Activated gamma-delta T cell (primary cell): ENCODE data around the gene XRCC1.
A peak's percentile ranks its signal among the peaks of the same experiment; 100 is the strongest.
"Not testable (repeated sequence)": the region's sequence is repeated elsewhere in the genome, so short reads cannot be mapped to it uniquely, and the experiment has no call there.

Source experiments
- DNase-seq: peaks from one replicate; lab custom pipeline; 2025; lab: John Stamatoyannopoulos, UW

The XRCC1 gene

DNA sequence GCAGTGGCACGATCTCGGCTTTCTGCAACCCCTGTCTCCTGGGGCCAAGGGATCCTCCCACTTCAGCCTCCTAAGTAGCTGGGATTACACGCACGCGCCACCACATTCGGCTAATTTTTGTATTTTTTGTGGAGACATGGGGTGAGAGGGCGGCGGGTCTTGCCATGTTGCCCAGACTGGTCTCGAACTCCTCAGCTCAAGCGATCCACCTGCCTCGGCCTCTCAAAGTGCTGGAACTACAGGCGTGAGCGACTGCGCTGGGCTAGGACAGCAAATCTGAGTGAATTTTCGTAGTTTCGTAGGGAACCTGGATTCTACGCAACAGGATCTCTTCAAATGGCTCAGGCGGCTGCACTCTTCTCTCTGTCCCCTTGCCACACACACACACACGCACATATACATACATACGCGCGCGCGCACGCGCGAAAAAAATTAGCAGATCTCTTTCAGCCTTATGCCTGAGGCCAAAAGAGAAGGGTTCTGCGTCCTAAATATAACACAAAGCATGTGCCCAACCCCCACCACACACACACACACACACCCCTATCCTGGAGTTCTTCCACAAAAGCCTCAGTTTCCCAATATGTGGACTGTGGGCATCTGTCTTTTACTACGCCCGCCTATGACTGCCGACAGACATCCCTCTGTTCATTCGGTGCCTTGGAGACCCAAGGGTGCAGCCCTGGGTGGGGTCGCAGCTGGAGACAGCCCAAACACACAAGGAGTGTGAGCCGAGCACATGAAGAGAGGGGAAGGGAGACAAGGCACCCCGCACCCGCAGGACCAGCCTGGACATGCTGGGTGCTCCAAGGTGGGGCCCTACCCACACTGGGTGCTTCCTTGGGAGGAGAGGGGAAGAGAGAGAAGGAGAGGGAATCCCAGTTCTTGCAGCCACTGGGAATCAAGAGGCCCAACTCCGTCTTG is 890 bp upstream of the XRCC1 start:
- no peak for DNase-seq

GRCh38 chr19:43574424-43575155 is 737 bp downstream of the XRCC1 start:
- no peak for DNase-seq

DNA sequence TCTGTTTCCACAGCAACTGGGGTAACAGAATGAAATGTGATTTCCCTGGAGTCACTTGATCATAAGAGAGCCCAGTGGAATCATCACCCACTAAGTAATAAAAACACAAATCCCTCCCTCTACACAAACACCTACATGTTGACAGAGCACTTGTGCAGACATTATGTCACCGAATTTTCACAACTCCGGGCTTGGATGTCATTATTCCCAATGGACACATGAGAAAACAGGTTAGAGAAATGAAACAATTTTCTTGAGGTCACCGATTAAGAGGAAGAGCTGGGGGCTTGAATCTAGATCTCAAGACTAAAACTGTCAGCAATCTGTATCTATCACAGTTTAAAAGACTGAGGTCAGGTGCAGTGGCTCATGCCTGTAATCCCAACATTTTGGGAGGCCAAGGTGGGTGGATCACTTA is 3.1 kb downstream of the XRCC1 start:
- DNase-seq = no peak

DNA sequence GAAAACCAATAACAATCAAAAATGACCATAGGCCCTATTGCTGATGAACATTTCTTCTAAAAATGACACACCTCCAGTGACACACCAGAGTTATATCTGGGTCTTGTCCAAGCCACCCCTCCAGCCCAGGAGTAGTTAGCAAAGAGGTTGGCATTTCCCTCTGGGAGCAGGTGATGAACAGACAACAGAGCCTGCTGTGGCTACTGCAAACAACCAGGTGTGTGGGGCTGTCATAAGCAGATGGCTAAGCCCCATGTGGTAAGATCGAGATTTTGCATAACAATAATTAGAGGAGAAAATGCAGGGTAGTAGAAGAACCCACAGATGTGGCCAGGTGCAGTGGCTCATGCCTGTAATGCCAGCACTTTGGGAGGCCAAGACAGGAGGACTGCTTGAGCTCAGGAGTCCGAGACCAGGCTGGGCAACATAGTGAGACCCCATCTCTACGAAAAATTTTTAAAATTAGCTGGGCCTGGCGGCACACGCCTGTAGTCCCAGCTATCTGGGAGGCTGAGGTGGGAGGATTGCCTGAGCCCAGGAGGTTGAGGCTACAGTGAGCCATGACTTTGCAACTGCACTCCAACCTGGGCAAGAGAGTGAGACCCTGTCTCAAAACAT is 5.0 kb downstream of the XRCC1 start:
- DNase-seq = no peak

DNA sequence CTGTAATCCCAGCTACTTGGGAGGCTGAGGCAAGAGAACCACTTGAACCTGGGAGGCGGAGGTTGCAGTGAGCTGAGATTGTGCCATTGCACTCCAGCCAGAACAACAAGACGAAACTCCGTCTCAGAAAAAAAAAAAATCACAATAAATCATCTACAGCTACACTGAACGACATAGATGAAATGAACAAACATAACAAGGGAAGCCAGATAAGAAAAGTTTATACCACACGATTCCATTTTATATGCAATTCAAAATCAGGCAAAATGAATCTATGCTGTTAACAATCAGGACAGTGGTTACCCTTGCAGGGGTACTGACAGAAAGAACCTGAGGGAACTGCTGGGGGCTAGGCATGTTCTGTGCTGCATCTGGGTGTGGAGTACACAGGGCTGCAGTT is 5.7 kb downstream of the XRCC1 start:
- DNase-seq = no peak

DNA sequence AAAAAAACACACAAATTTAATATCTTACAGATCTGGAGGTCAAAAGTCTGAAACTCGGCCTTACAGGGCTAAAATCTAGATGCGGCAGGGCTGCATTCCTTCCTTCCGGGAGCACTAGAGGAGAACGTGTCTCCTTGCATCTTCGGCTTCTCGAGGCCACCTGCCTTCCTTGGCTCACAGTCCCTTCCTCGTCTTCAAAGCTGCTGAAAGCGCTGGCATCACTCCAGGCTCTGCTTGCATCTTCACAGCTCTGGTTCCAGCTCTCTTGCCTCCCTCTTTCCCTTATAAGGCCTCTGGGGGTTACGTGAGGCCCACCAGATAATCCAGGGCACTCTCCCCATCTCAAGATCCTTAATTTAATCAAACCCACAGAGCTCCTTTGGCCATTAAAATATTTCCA is 10.5 kb downstream of the XRCC1 start:
- no peak for DNase-seq

GRCh38 chr19:43563816-43564457 is 11.4 kb downstream of the XRCC1 start:
- no peak for DNase-seq

GRCh38 chr19:43562698-43563241 is 12.6 kb downstream of the XRCC1 start:
- DNase-seq = peak; percentile 65

GRCh38 chr19:43562226-43562697 is 13.1 kb downstream of the XRCC1 start:
- DNase-seq = no peak

DNA sequence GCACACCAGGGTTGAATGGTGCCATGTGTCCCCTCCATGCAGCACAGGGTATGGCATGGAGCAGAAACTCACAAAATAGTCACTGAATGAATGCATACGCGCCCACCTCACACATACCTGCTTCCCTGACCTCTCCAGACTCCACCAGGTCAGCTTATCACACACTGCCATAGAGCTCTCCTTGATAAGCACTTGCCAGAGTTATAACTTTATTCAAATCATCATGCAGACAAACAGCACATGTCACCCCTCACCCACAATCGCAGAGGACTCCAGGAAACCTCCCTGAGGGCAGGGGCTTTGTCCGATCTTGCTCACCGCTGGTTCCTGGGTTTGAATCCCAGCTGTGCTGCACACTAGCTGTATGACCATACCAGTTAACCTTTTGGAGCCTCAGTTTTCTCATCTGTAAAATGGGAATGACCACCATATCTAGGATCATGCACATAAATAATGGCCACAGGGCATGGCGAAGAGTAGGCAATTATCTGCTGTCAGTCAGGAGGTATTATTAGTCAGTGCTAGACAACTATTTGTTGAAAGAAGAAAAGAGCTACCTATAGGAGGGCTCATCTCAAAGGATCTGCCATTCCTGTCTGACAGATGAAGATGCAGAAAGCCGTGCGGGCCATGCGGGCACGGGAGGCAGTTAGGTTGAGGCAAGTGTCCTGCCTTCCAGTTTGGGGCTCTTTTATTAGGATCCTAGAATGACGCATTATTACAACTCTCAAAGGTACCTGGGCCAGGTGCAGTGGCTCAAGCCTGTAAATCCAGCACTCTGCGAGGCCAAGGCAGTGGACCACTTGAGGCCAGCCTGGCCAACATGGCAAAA is 14.0 kb downstream of the XRCC1 start:
- DNase-seq = no peak

GRCh38 chr19:43560687-43561086 is 14.6 kb downstream of the XRCC1 start:
- no peak for DNase-seq

DNA sequence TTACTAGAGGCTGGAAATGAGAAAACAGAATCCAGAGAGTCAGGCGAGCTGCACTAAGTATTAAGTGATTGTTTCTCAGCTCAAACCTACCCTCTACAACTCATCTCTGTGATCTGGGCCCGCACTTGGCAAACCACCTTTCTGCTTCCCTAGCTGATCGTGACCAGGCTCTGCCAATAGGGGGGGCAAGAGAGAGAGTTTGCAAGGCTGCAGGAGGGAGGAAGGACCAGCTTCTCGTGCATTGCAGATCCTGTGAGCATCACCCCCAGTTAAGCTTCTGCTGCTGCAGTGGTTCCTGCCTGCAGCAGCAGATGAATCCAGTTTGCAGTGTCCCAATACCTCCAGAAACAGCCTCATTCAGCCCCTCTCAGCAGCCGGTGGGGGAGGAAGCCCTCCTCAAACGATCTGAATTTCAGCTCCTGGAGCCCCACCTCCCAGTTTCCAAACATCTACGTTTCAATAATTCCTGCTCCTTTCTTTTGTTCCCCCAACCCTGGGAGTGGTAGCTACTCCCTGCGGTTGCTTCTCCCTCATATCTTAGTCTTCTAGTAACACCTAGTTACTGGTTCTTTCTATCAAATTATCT is 20.0 kb downstream of the XRCC1 start:
- DNase-seq = no peak

DNA sequence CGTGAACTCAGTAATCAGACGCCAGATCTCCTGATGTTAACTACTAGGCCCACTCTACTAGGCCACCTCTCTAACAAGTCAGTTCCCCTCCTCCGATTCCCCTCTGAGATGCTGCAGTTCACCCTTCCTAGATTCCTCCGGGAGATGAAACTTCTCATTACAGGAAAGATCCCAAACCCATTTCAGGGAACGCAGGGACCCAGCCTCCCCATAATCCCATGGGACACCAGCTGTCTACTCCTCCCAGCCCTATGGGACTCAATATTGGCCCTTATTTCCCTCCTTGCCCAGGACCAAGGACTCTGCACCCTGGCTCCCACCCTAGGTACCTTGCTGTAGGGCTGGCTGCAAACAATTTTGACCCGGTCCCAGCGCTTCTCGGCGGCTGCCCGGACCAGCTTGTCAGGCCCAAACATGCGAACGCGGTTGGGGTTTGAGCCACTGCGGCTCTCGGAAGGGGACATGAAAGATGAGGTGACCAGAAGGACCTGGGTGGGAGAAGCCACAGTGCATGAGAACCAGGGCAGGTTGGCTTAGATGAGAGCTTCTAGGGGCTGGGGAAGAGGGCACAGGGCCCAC is 20.9 kb downstream of the XRCC1 start:
- no peak for DNase-seq

GRCh38 chr19:43553656-43554055 is 21.7 kb downstream of the XRCC1 start:
- no peak for DNase-seq

GRCh38 chr19:43552616-43553015 is 22.7 kb downstream of the XRCC1 start:
- DNase-seq = no peak

DNA sequence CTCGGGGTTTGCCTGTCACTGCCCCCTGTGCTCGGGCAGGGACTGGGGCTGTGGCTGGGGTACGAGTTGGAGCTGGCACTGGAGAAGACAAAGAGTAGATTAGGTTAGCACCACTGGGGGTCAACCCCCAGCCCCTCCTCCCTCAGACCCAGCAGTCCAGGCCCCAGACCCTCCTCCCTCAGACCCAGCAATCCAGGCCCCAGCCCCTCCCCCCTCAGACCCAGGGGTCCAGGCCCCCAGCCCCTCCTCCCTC is 23.2 kb downstream of the XRCC1 start:
- DNase-seq = no peak

- DNase-seq = no peak
Observed at GRCh38 chr19:43551399-43552197, 23.7 kb downstream of the XRCC1 start.

DNA sequence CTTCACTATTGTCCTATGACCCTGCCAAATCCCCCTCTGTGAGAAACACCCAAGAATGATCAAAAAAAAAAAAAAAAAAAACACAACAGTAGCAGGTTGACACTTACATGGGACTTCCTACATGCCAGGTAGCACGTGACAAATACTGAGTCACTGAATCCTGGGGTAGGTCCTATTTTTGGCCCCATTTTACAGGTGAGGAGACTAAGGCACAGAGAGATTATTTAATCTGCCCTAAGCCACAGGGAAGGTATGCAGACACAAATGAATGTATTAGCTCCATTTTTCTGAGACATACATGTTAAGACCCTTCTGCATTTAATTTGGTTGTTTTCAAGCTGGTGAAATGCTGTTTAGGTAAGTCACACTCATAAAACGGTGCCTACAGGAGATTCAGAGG is 26.6 kb downstream of the XRCC1 start:
- DNase-seq = no peak

DNA sequence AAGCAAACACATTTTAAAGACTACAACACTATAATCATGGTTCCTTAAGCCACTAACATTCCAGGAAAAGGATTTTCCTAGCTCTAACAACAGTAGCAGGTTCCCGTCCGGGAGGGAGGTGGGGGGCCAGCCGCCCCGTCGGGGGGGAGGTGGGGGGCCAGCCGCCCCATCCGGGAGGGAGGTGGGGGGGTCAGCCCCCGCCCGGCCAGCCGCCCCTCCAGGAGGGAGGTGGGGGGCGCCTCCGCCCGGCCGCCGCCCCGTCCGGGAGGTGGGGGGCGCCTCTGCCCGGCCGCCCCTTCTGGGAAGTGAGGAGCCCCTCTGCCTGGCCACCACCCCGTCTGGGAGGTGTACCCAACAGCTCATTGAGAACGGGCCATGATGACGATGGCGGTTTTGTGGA is 27.4 kb downstream of the XRCC1 start:
- DNase-seq = not testable (repeated sequence)

- no peak for DNase-seq
Observed at GRCh38 chr19:43546581-43546980, 28.7 kb downstream of the XRCC1 start.
